C4-2B (cell line): ENCODE measurements around the gene KRTAP16-1.

ENCODE experiments used
- H3K27ac ChIP-seq: fragments of 450-650 bp; 2 replicates; pipeline ENCODE4 v1.5.1; 2017
- ZFX ChIP-seq: fragments of 450-650 bp; IDR thresholded peaks from 2 replicates; pipeline ENCODE4 v1.6.1; 2017
- TF ChIP-seq, protein P1 (sequence below): fragments of 450-650 bp; conservative IDR thresholded peaks from 2 replicates; pipeline ENCODE4 v1.5.1; 2017; ENCODE audit warnings: mild to moderate bottlenecking

The KRTAP16-1 gene

DNA sequence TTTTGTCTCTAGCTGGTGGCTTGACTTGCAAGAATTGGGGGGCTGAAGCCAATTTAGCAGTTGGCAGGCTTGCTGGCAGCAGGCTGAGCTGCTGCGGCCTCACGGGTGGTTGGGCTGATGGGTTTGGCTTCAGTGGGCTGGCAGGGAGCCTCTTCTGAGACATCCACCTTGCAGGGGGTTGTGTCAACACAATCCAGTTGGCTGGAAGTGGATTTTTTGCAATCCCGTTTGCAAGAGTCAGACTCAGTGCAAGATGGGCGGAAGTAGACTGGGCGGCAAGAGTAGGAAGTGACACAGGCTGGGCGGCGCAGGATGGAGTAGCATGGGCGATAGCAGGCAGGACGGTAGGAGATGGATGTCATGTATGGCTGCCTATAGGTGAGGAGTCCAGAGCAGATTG lies 1.5 kb downstream of the KRTAP16-1 start:
- no peak for TF ChIP-seq ZFX
- no peak overlapping the region for H3K27ac ChIP-seq

GRCh38 chr17:41304091-41304490 lies 5.0 kb downstream of the KRTAP16-1 start:
- TF ChIP-seq, protein P1, sequence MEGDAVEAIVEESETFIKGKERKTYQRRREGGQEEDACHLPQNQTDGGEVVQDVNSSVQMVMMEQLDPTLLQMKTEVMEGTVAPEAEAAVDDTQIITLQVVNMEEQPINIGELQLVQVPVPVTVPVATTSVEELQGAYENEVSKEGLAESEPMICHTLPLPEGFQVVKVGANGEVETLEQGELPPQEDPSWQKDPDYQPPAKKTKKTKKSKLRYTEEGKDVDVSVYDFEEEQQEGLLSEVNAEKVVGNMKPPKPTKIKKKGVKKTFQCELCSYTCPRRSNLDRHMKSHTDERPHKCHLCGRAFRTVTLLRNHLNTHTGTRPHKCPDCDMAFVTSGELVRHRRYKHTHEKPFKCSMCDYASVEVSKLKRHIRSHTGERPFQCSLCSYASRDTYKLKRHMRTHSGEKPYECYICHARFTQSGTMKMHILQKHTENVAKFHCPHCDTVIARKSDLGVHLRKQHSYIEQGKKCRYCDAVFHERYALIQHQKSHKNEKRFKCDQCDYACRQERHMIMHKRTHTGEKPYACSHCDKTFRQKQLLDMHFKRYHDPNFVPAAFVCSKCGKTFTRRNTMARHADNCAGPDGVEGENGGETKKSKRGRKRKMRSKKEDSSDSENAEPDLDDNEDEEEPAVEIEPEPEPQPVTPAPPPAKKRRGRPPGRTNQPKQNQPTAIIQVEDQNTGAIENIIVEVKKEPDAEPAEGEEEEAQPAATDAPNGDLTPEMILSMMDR: no peak
- TF ChIP-seq ZFX: no peak
- H3K27ac ChIP-seq: no peak overlapping the region

GRCh38 chr17:41302981-41303380 lies 6.1 kb downstream of the KRTAP16-1 start:
- TF ChIP-seq ZFX: no peak
- TF ChIP-seq, protein P1: no peak

GRCh38 chr17:41301916-41302901 lies 6.9 kb downstream of the KRTAP16-1 start, which contains the start of gene KRTAP29-1:
TSS of gene KRTAP29-1 (minus strand) at chr17:41302851. CDS start at chr17:41302851, 0 bp downstream.
- no peak for TF ChIP-seq ZFX
- TF ChIP-seq, protein P1: no peak
- no peak within 1 kb of the TSS for H3K27ac ChIP-seq

More at GRCh38 chr17:41302981-41303380, 6.1 kb downstream of the KRTAP16-1 start:
- no peak overlapping the region for H3K27ac ChIP-seq

DNA sequence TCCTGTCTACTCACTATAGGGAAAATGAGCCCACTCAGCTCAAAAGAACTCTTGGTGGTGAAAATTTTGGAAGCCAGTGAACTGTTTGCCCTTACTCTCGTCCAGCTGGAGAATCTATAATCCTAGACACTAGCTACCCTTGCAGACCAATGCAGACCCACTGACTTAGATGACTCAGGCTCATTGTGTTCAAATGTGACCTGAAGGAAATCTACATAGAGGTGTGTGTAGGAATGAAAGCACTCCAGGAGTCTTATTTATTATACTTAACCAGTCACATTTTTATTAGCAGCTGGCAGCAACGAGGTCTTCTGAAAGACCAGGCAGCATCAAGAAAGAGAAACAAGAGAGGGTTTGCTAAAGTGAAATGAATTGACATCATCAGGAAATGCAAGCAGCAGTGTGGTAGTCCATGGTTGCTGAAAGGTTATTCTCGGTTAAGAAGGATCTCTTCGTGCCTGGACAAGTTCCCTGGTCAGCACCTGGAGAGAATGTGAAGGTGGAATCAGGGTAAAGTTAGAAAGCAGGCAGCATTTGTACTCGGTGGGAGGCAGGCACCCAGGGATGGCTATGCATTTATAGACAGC lies 7.8 kb downstream of the KRTAP16-1 start:
- H3K27ac ChIP-seq: no peak overlapping the region
- TF ChIP-seq, protein P1: no peak
- TF ChIP-seq ZFX: no peak

DNA sequence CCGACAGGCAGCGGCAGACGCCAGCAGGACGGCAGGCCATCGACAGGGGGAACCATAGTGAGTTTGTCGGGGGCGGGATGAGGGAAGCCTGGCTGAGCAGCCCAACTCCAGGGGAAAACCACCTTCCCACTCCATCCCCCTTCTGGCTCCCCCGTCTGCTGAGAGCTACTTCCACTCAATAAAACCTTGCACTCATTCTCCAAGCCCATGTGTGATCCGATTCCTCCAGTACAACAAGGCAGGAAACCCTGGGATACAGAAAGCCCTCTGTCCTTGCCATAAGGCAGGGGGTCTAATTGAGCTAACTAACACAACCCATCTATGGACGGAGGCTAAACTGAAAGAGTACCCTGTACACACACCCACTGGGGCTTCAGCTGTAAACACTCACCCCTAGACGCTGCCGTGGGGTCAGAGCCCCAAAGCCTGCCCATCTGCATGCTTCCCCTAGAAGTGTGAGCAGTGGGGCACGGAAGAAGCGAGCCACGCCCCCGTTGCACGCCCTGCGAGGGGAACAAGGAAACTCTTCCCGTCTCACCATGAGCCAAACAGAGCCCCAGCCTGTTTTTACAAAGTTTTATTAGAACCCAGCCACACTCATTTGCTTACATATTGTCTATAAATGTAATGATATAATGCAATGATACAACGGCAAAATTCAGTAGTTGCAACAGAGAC lies 10.5 kb downstream of the KRTAP16-1 start:
- no peak for TF ChIP-seq ZFX
- H3K27ac ChIP-seq: no peak overlapping the region

GRCh38 chr17:41296846-41297245 lies 12.3 kb downstream of the KRTAP16-1 start:
- no peak for TF ChIP-seq ZFX
- TF ChIP-seq, protein P1: no peak
- H3K27ac ChIP-seq: no peak overlapping the region

DNA sequence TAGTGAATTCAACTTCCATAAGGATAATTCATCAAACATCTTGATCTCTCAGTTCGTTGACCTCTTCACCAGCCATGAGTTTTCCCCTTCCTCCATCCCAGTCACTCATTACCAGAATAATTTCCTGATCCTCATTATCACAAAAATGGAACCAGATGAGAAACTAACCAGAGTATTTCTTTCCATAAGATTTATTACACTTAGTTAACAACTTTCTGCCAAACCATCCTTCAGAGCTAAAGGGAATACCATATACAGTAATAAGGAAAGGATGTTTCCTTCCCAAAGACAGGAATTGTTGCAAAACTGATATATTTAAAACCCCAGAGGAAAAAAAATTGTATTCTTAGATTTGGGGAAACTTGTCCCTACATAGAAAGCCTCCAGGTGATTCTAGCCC lies 15.1 kb downstream of the KRTAP16-1 start:
- TF ChIP-seq ZFX: no peak
- TF ChIP-seq, protein P1: no peak
- no peak overlapping the region for H3K27ac ChIP-seq
